HCT116 (cell line): ENCODE measurements around the gene ZNF48. TPM values are rescaled to one million over a fixed set of nuclear protein-coding genes. Genes with fewer than 3 reads are reported as not detected.

Experiments used
- ATAC-seq: fragments of 200-7000 bp; cut with Tn5 transposase; 2 replicates; pipeline ENCODE4 v1.9.1; 2020; ENCODE audit warnings: mild to moderate bottlenecking, moderate library complexity
- BruUV-seq: library from RNA; stranded (reverse); fragments of 400-500 nt; replicated peaks from 2 replicates; lab custom pipeline; 2021; lab: Mats Ljungman, UMichigan
- CTCF ChIA-PET: fragments of 300-600 bp; sonication (Branson Sonifier 250); formaldehyde crosslinking; loops from one replicate; lab custom pipeline; 2021; ENCODE audit warnings: antibody characterized with exemption; lab: Charles Lee
- POLR2A ChIA-PET: fragments of 300-600, 350-600 bp; sonication (Branson Sonifier 250); formaldehyde crosslinking; loops from one replicate; lab custom pipeline; 2021; ENCODE audit warnings: antibody characterized with exemption; lab: Charles Lee
- RAD21 ChIA-PET, 2 experiments: fragments of 300-600 bp; sonication (Branson Sonifier 250); formaldehyde crosslinking; loops; one replicate each; lab custom pipeline; 2023; ENCODE audit warnings: low total read pairs in 2 of 2; ENCODE audit not compliant: uncharacterized antibody in 2 of 2, unreplicated experiment in 2 of 2, low non-redundant PET in 1 of 2; lab: Charles Lee
- DNase-seq: peaks from one replicate; pipeline ENCODE4 v3.0.0-alpha.2; 2010; ENCODE audit warnings: low read depth, low spot score
- H2AFZ ChIP-seq: fragments of 200-600 bp; shearing (Covaris generic), sonication (generic); 2 replicates; pipeline ENCODE4 v1.6.1; 2017; ENCODE audit warnings: low read depth, mixed run types, mixed read lengths, antibody characterized with exemption, low read length; ENCODE audit not compliant: poor library complexity, severe bottlenecking
- H3K27ac ChIP-seq: 2 replicates; pipeline ENCODE4 v1.5.1; 2012; ENCODE audit warnings: low read depth, low read length
- H3K27me3 ChIP-seq: fragments of 200-600 bp; sonication (generic); 2 replicates; pipeline ENCODE4 v1.6.1; 2016; ENCODE audit warnings: mixed run types, low read length, mixed read lengths; ENCODE audit not compliant: insufficient read depth
- H3K36me3 ChIP-seq, 2 experiments: fragments of 200-500 bp in 1 of 2; fragments of 200-600 bp in 1 of 2; sonication (Bioruptor generic) in 1 of 2; sonication (generic) in 1 of 2; 2 replicates each; pipeline versions ENCODE4 v1.5.1 to v1.6.1; 2014 to 2016; ENCODE audit warnings: low read length in 2 of 2, inconsistent platforms in 1 of 2, mixed read lengths in 1 of 2, mixed run types in 1 of 2; ENCODE audit not compliant: insufficient read depth in 2 of 2, control insufficient read depth in 1 of 2
- H3K4me1 ChIP-seq, 2 experiments: fragments of 200-600 bp in 1 of 2; sonication (generic) in 1 of 2; 2 replicates each; pipeline versions ENCODE4 v1.5.1 to v1.6.1; 2012 to 2017; ENCODE audit warnings: low read length in 2 of 2, inconsistent platforms in 1 of 2, mild to moderate bottlenecking in 1 of 2, mixed read lengths in 1 of 2, mixed run types in 1 of 2, moderate library complexity in 1 of 2; ENCODE audit not compliant: insufficient read depth in 2 of 2, control insufficient read depth in 1 of 2
- H3K4me2 ChIP-seq: fragments of 200-600 bp; sonication (generic); 2 replicates; pipeline ENCODE4 v1.6.1; 2017; ENCODE audit warnings: mixed run types, low read length, mixed read lengths
- H3K4me3 ChIP-seq, 2 experiments: fragments of 200-600 bp in 1 of 2; sonication (generic) in 1 of 2; replicated peaks in 1 of 2; 2 replicates each; pipeline ENCODE4 v1.5.1; 2011 to 2016; ENCODE audit warnings: low read length in 2 of 2, control low read depth in 1 of 2, low read depth in 1 of 2, mild to moderate bottlenecking in 1 of 2, mixed read lengths in 1 of 2, mixed run types in 1 of 2
- H3K79me2 ChIP-seq: fragments of 200-600 bp; sonication (generic); 2 replicates; pipeline ENCODE4 v1.6.1; 2017; ENCODE audit warnings: mild to moderate bottlenecking, mixed run types, low read length, moderate library complexity, mixed read lengths; ENCODE audit not compliant: insufficient read depth
- H3K9ac ChIP-seq: fragments of 200-600 bp; sonication (generic); 2 replicates; pipeline ENCODE4 v1.6.1; 2016; ENCODE audit warnings: low read length, mixed read lengths
- H3K9me2 ChIP-seq: fragments of 200-600 bp; sonication (generic), shearing (Covaris generic); 2 replicates; pipeline ENCODE4 v1.6.1; 2017; ENCODE audit warnings: mixed run types, mild to moderate bottlenecking, moderate library complexity; ENCODE audit not compliant: insufficient read depth
- H3K9me3 ChIP-seq, 2 experiments: fragments of 200-500 bp in 1 of 2; fragments of 200-600 bp in 1 of 2; sonication (Bioruptor generic) in 1 of 2; sonication (generic) in 1 of 2; 2 replicates each; pipeline ENCODE4 v1.6.1; 2014 to 2017; ENCODE audit warnings: low read length in 2 of 2, mixed read lengths in 2 of 2, inconsistent platforms in 1 of 2, low read depth in 1 of 2, mild to moderate bottlenecking in 1 of 2, mixed run types in 1 of 2, moderate library complexity in 1 of 2; ENCODE audit not compliant: control insufficient read depth in 1 of 2, insufficient read depth in 1 of 2
- H4K20me1 ChIP-seq: fragments of 200-600 bp; sonication (generic), shearing (Covaris generic); 2 replicates; pipeline ENCODE4 v1.6.1; 2017; ENCODE audit warnings: mixed run types, mild to moderate bottlenecking, moderate library complexity; ENCODE audit not compliant: insufficient read depth
- CBX3 ChIP-seq: IDR thresholded peaks from 2 replicates; pipeline ENCODE4 v1.6.1; 2012; ENCODE audit warnings: low read depth
- EGR1 ChIP-seq: IDR thresholded peaks from 2 replicates; pipeline ENCODE4 v1.6.1; 2012; ENCODE audit warnings: low read depth
- EZH2 ChIP-seq: fragments of 200-600 bp; sonication (generic); IDR thresholded peaks from 2 replicates; pipeline ENCODE4 v1.6.1; 2017; ENCODE audit warnings: antibody characterized with exemption, mixed run types
- EZH2phosphoT487 ChIP-seq: fragments of 200-600 bp; IDR thresholded peaks from 2 replicates; pipeline ENCODE4 v1.6.1; 2018; ENCODE audit warnings: antibody characterized with exemption, borderline replicate concordance
- REST ChIP-seq: IDR thresholded peaks from 2 replicates; pipeline ENCODE4 v1.6.1; 2012; ENCODE audit warnings: low read depth
- SIN3A ChIP-seq: IDR thresholded peaks from 2 replicates; pipeline ENCODE4 v1.6.1; 2012; ENCODE audit warnings: low read depth
- SP1 ChIP-seq: IDR thresholded peaks from 2 replicates; pipeline ENCODE4 v1.6.1; 2012; ENCODE audit warnings: low read depth
- SRF ChIP-seq: IDR thresholded peaks from 2 replicates; pipeline ENCODE4 v1.6.1; 2012; ENCODE audit warnings: low read depth
- ZFX ChIP-seq: fragments of 450-650 bp; IDR thresholded peaks from 2 replicates; pipeline ENCODE4 v1.6.1; 2017
- intact Hi-C: fragments of 100-400 bp; cut with micrococcal nuclease; formaldehyde crosslinking; loops from 2 replicates; pipeline ENCODE4 v1.10.0; 2022
- total RNA-seq: library from RNA; stranded (reverse); gene quantifications from one replicate; pipeline ENCODE4 v1.2.1, GENCODE V29; 2021; ENCODE audit not compliant: unreplicated experiment

The ZNF48 gene
- total RNA-seq, 1 experiment from 2014 or later: 17.9 TPM

GRCh38 chr16:30438835-30439234, 43.6 kb downstream of the ZNF48 start:
- no peaks in the 10 kb centered on the region for H3K4me1 ChIP-seq
- no peak overlapping the region for H3K9ac ChIP-seq
- no peak overlapping the region for H3K27ac ChIP-seq
- DNase-seq: no peak
- H3K9me2 ChIP-seq: no peaks in the 10 kb centered on the region
- intact Hi-C loops: no loop called here
- POLR2A ChIA-PET: no interaction called here
- H3K9me3 ChIP-seq: no peaks in the 10 kb centered on the region
- H3K4me3 ChIP-seq: no peak overlapping the region
- H3K36me3 ChIP-seq: peaks cover 0 to 2% of the 10 kb centered on the region in 2 experiments; a peak in 2 of 4 replicates
- no peak overlapping the region for H3K4me2 ChIP-seq
- no peaks in the 10 kb centered on the region for H4K20me1 ChIP-seq
- H3K27me3 ChIP-seq: no peaks in the 10 kb centered on the region
- no peak for ATAC-seq
- RAD21 ChIA-PET: no interaction called here
- H3K79me2 ChIP-seq: no peaks in the 10 kb centered on the region
- no TSS peak for BruUV-seq
- no peak overlapping the region for H2AFZ ChIP-seq
- CTCF ChIA-PET: interaction anchor here (0.6 to 1.6 kb wide), 2 partner anchors 9 to 11 kb away, joined by 3 to 6 read pairs; partner anchors contain the start of gene DCTPP1
- no peak for TF ChIP-seq EZH2phosphoT487
- no peak for TF ChIP-seq ZFX
- no peak for TF ChIP-seq SP1
- TF ChIP-seq SIN3A: no peak
- TF ChIP-seq CBX3: no peak
- TF ChIP-seq REST: no peak
- no peak for TF ChIP-seq SRF
- TF ChIP-seq EGR1: no peak
- no peak for TF ChIP-seq EZH2
